ENCODE measurements around the gene SYT9. TPM values are rescaled to one million over a fixed set of nuclear protein-coding genes. Genes with fewer than 3 reads are reported as not detected.

SYT9 gene
- total and polyA plus RNA-seq, 2 of the 8 experiments (the other 6 are each of a cell fraction or from before 2014, with no cell fraction given), result 1.5 to 2.9 TPM

- no peak for TF ChIP-seq CHD7 (IDR thresholded peaks at IDR 0.05; ENCODE audit: insufficient replicate concordance, low read length)
- no peak for TF ChIP-seq TAF1 (IDR thresholded peaks at IDR 0.05; ENCODE audit: low read depth, low read length)
- TF ChIP-seq JUN (IDR thresholded peaks at IDR 0.05; ENCODE audit: low read depth, low read length), result no peak
- no peak for TF ChIP-seq USF2 (IDR thresholded peaks at IDR 0.05; ENCODE audit: low read length)
- TF ChIP-seq CBX5 (IDR thresholded peaks at IDR 0.05; ENCODE audit: low read depth, low read length), result no peak
- TF ChIP-seq SRF (IDR thresholded peaks at IDR 0.05; ENCODE audit: low read depth, low read length), result no peak
- TF ChIP-seq POU5F1 (IDR thresholded peaks at IDR 0.05; ENCODE audit: low read depth, low read length), result no peak
- no peak for TF ChIP-seq SP4 (IDR thresholded peaks at IDR 0.05; ENCODE audit: low read length)
- no peak for TF ChIP-seq CEBPB (IDR thresholded peaks at IDR 0.05; ENCODE audit: low read depth, low read length)
Measured at GRCh38 chr11:7449841-7450214, 198.1 kb downstream of the SYT9 start (continued).

All from H1 (cell line).